GM19397 (cell line): ENCODE data around the gene RAD21L1.

Experiments
- ATAC-seq: cut with Tn5 transposase; IDR thresholded peaks from one replicate; pipeline ENCODE4 v1.9.1; 2021; ENCODE audit warnings: mild to moderate bottlenecking, moderate library complexity; ENCODE audit not compliant: unreplicated experiment

Gene RAD21L1

GRCh38 chr20:1291191-1291741 lies 65.4 kb downstream of the RAD21L1 start:
- no peak for ATAC-seq

- ATAC-seq = no peak
These were observed 66.8 kb downstream of the RAD21L1 start for GRCh38 chr20:1292620-1293019.

- no peak for ATAC-seq
These were observed 68.0 kb downstream of the RAD21L1 start for GRCh38 chr20:1293641-1294379.

- ATAC-seq = no peak
These were observed 68.7 kb downstream of the RAD21L1 start for GRCh38 chr20:1294497-1294896.

GRCh38 chr20:1295276-1295930 lies 69.6 kb downstream of the RAD21L1 start:
- no peak for ATAC-seq

GRCh38 chr20:1296117-1296610 lies 70.3 kb downstream of the RAD21L1 start:
- ATAC-seq = no peak

- ATAC-seq = no peak
These were observed 71.1 kb downstream of the RAD21L1 start for GRCh38 chr20:1296922-1297321.

- ATAC-seq = no peak
These were observed 71.6 kb downstream of the RAD21L1 start for GRCh38 chr20:1297486-1297885.

GRCh38 chr20:1298166-1298565 lies 72.3 kb downstream of the RAD21L1 start:
- no peak for ATAC-seq

- no peak for ATAC-seq
These were observed 73.2 kb downstream of the RAD21L1 start for GRCh38 chr20:1298888-1299511.

GRCh38 chr20:1299522-1299921 lies 73.7 kb downstream of the RAD21L1 start:
- ATAC-seq = no peak

GRCh38 chr20:1300083-1300840 lies 74.4 kb downstream of the RAD21L1 start:
- ATAC-seq = no peak

GRCh38 chr20:1301031-1301529 lies 75.2 kb downstream of the RAD21L1 start:
- no peak for ATAC-seq

GRCh38 chr20:1302685-1303541 lies 77.1 kb downstream of the RAD21L1 start:
- ATAC-seq = no peak

- no peak for ATAC-seq
These were observed 79.1 kb downstream of the RAD21L1 start for GRCh38 chr20:1304710-1305515.
